Islet of Langerhans (tissue), 1 donor: Measurements from ENCODE around the gene KIRREL3.

Experiments
- FAIRE-seq: peaks from one replicate; lab custom pipeline; 2011; peaks lifted over from hg19 to GRCh38; lab: Jason Lieb, UNC

The KIRREL3 gene

GRCh38 chr11:127000291-127000968 lies at the start of gene KIRREL3:
KIRREL3 (minus strand) TSS chr11:127000770.
- FAIRE-seq, result no peak

- FAIRE-seq, result no peak
These were observed 49.6 kb upstream of the KIRREL3 start for GRCh38 chr11:127050186-127050585.

DNA sequence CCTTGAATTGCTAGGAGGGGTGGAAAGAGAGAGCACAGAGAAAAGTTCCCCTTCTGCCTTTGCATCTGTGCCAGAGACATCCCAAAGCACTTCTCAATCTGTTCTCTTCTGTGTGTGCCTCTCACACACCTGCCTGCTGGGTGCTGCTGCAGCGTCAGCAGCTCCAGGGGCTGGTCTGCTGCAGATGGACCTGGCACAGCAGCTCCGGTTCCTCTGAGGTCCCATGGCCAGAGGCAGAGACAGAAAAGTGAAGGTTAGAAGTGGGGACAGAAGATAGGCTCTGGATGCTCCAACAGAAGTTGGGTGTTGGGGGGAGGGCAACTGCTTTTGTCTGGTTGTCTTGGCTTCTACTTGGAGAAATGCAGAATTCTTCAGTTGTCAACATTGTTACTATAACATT lies 48.9 kb upstream of the KIRREL3 start:
- no peak for FAIRE-seq

GRCh38 chr11:127044535-127044934 lies 44.0 kb upstream of the KIRREL3 start:
- FAIRE-seq, result no peak

DNA sequence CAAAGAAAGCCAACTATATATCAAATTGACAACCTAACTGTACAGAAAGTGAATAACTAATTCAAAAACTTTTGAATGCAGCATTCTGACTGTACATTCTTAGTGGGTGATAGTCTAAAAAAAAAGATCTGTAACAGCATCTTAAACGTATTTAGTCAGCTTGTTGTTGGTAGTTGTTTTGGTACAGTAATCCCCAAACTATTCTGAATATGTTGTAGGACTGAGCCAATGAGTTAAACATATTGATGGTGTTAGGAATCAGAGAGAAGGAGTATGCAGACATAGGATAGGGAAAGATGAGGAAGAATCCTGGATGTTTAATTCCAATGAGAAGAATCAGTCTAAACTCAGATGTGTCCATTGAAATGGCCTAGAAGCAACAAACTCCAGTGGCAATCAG lies 41.9 kb upstream of the KIRREL3 start:
- no peak for FAIRE-seq

GRCh38 chr11:127039591-127039990 lies 39.0 kb upstream of the KIRREL3 start:
- no peak for FAIRE-seq

DNA sequence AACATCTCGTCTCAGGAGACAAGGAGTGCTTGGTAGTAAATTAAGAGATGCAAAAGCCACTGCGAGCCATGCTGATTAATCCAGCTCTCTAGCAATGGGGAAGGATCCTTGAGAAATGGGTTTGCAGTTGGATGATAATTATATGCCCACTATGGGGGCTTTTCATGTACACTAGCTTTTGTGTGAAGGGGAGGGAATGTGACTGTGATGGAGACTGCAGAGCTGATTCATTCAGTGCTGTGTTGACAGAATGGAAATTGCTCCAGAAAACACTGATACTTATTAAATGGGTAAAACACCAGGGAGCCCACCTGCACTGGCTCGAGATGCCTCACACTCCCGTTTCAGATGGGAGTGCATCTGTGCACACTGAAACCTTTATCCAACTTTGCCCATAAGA lies 37.0 kb upstream of the KIRREL3 start:
- FAIRE-seq, result no peak

DNA sequence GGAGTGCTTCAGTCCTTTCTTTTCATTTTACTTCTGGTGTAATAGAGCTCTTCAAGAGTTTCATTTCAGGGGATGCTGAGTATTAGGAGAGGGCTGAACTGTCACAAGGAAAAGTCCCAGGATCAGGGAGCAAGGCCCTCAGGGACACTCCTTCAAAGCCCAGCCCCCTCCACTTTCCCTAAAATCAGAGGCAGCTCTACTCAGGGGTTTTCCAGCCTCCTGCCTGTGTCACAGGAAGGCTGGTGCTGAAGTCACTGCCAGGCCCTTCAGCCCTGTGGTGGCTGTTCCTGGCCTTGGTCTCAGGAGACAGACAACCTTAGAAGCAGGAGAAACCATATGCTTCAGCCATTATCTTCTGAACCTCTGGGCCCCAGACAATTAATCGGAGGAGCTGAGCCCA lies 36.4 kb upstream of the KIRREL3 start:
- FAIRE-seq, result no peak

- FAIRE-seq, result no peak
These were observed 35.3 kb upstream of the KIRREL3 start for GRCh38 chr11:127035824-127036223.

- no peak for FAIRE-seq
These were observed 34.4 kb upstream of the KIRREL3 start for GRCh38 chr11:127034973-127035372.

DNA sequence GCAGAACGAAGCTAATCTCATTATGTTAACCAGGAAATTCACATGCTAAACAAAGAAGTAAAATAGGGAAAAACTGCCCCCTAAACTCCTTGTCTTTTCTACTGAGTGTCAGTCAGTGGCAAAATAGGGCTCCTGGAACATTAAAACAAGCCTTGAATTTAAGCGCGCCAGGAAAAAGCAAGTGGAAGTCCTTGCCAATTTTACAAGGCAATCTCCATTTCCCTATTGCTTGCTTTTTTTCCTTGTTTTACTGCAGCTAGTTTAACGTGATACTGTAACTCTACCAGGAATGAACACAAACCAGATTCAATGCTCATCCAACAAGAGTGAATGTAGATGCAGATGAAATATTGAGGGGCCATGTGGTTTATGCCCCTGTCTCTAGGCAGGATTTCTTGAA lies 28.1 kb upstream of the KIRREL3 start:
- no peak for FAIRE-seq

DNA sequence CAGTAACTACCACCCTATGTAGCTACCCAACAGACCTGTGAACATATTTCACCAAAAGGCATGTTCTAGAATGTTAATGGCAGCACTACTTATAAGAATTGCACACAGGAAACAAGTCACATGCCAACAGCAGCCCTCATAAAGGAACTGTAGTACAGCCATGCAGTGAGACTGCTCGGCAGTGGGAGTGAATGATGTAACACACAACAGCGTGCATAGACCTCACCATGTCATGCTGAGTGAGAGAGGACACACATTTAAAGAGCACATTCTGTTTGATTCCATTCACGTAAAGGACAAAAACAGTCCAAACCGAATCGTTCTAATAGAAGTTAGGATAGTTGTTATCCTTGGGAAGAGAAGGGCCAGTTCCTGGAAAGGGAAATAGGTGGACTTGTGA lies 27.2 kb upstream of the KIRREL3 start:
- FAIRE-seq, result no peak

DNA sequence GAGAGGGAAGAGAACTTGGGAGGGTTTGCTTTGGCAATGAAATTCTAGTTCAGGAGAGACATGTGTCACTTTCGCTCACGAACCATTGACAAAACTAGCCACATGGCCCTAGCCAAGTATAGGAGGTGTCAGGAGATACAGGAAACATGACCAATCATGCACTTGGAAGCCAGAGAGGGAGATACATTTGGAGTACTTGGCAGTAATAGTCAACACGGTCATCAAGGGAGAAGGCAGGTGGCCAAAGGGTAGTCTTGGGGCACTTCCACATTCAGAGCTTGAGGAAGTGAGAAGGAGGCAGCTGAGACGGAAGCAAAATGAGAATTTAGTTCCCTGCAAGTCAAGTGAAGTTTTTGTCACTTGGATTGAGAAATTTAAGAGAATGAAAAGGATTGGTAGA lies 26.4 kb upstream of the KIRREL3 start:
- no peak for FAIRE-seq

- no peak for FAIRE-seq
These were observed 23.4 kb upstream of the KIRREL3 start for GRCh38 chr11:127023991-127024390.

- no peak for FAIRE-seq
These were observed 18.2 kb upstream of the KIRREL3 start for GRCh38 chr11:127018683-127019279.

- no peak for FAIRE-seq
These were observed 16.9 kb upstream of the KIRREL3 start for GRCh38 chr11:127017482-127017881.

DNA sequence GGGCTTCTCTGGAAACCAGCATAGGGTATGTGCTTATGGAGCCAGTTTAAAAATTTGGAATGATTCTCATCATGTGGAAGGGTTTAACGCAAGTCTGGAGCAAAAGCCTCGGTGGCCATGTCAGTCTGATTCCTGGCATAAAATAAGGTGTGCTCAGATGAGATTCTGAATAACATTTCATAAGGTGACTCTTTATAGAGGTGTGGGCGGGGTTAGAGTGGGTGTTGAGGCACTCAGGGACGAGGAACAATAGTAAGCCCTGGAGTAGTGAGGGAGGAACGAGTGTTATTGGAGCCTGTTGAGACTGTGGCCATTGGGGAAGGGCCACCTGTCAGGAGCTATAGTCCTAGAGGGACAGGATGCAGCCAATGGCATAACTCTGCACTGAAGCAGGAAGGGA lies 13.0 kb upstream of the KIRREL3 start:
- no peak for FAIRE-seq

GRCh38 chr11:127006311-127006710 lies 5.7 kb upstream of the KIRREL3 start:
- FAIRE-seq, result no peak

DNA sequence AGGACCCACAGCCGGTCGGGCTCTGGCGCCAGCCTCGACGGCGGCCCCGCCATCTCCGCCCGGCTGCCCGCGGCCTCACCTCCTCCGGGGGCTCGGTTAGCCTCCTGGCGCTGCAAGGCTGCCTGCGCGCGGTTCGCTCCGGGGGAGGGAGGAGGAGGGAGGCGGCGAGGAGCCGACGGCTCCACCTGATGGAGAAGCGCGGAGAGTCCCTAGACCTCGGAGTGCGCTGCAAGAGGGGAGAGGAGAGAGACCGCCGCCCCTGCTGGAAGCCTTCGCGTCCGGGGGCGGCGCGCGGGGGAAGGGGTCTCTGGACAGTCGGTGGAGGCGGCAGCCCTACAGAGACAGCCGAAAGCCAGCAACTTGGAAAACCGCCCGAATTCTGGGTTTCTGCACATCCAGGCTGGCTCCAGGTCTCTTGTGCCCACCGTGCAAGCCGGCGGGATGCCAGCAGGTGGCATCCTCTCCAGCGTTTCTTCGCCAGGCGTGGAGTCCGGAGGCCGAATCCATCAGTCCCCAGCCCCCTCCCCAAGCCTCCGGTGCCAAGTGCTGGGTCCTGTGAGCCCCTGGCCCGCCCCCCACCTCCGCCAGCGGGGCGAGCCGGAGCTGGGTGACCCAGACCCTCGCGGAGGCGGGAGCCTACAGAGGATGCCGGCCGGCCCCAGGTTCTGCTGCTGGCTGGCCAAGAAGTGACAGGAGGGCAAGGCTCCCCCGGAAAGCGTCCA lies 2.9 kb upstream of the KIRREL3 start:
- no peak for FAIRE-seq

DNA sequence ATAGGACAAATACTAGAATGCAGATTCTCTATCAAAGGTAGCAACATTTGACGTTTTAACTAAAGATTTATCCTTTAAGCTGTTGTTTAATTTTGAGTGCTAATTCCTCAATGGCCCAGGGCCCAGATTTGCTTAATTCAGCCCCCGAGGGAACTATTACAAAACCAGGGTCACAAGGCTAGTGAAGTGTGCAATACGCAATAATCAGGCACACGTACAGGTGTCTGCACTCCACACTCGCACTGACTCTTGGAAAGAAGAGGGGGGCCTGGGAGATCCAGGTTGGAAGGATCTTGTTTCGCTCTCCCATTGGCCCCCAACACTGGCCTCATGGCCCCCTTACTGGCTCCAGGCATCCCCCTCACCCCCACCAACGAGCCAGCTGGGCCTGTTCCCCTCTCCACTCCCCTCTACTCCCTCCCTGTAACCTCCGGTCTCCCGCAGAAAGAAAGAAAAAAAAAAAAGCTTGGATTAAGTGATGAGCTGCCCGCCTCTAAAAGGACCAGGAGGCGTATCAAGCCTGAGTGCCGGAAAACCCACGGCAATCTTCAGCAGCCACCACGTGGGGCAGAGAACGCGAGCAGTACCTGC lies 2.2 kb upstream of the KIRREL3 start:
- FAIRE-seq, result no peak

- FAIRE-seq, result no peak
These were observed 411 bp upstream of the KIRREL3 start for GRCh38 chr11:127000981-127001380.

GRCh38 chr11:126999366-126999765 lies 1.2 kb downstream of the KIRREL3 start:
- no peak for FAIRE-seq

GRCh38 chr11:126997641-126998040 lies 2.9 kb downstream of the KIRREL3 start:
- no peak for FAIRE-seq
